HG02943 (cell line): ENCODE data around the gene PALLD.
A peak's percentile ranks its signal among the peaks of the same experiment; 100 is the strongest.

Source experiments
- ATAC-seq: cut with Tn5 transposase; IDR thresholded peaks from one replicate; pipeline ENCODE4 v1.9.1; 2021; ENCODE audit warnings: mild to moderate bottlenecking, low read depth, moderate library complexity; ENCODE audit not compliant: unreplicated experiment

PALLD gene

GRCh38 chr4:168833881-168834280, 337.0 kb downstream of the PALLD start:
- no peak for ATAC-seq

GRCh38 chr4:168835880-168836454, 339.1 kb downstream of the PALLD start:
- ATAC-seq, result no peak

GRCh38 chr4:168836490-168836889, 339.6 kb downstream of the PALLD start:
- ATAC-seq, result no peak

GRCh38 chr4:168837922-168838321, 341.1 kb downstream of the PALLD start:
- no peak for ATAC-seq

GRCh38 chr4:168839758-168840391, 343.0 kb downstream of the PALLD start:
- ATAC-seq, result no peak

GRCh38 chr4:168840392-168840763, 343.5 kb downstream of the PALLD start:
- no peak for ATAC-seq

GRCh38 chr4:168841000-168841671, 344.3 kb downstream of the PALLD start:
- no peak for ATAC-seq

GRCh38 chr4:168841672-168842019, 344.8 kb downstream of the PALLD start:
- ATAC-seq, result no peak

- ATAC-seq, result no peak
Measured at GRCh38 chr4:168842186-168842585, 345.3 kb downstream of the PALLD start.

- ATAC-seq, result no peak
Measured at GRCh38 chr4:168843635-168844034, 346.8 kb downstream of the PALLD start.

GRCh38 chr4:168844353-168845049, 347.6 kb downstream of the PALLD start:
- no peak for ATAC-seq

GRCh38 chr4:168845897-168846296, 349.0 kb downstream of the PALLD start:
- ATAC-seq, result no peak

- no peak for ATAC-seq
Measured at GRCh38 chr4:168846414-168846813, 349.6 kb downstream of the PALLD start.

- ATAC-seq, result no peak
Measured at GRCh38 chr4:168847771-168848502, 351.1 kb downstream of the PALLD start.

- no peak for ATAC-seq
Measured at GRCh38 chr4:168849030-168849675, 352.3 kb downstream of the PALLD start.

GRCh38 chr4:168849997-168850396, 353.1 kb downstream of the PALLD start:
- no peak for ATAC-seq

- ATAC-seq, result no peak
Measured at GRCh38 chr4:168852387-168852786, 355.5 kb downstream of the PALLD start.

- peak; percentile 70 for ATAC-seq
Measured at GRCh38 chr4:168852933-168853713, 356.3 kb downstream of the PALLD start.

GRCh38 chr4:168853770-168854169, 356.9 kb downstream of the PALLD start:
- peak; percentile 33 for ATAC-seq
